Panc1 (cell line): Measurements from ENCODE around the gene EAF1. TPM values are rescaled to one million over a fixed set of nuclear protein-coding genes. Genes with fewer than 3 reads are reported as not detected.

Experiments used
- ATAC-seq: fragments of 200-7000 bp; cut with Tn5 transposase; 2 replicates; pipeline ENCODE4 v1.9.1; 2020; ENCODE audit warnings: mild to moderate bottlenecking, moderate library complexity
- BruUV-seq: library from RNA; stranded (reverse); fragments of 400-500 nt; replicated peaks from 2 replicates; lab custom pipeline; 2021; lab: Mats Ljungman, UMichigan
- CTCF ChIA-PET: fragments of 300-600 bp; sonication (Branson Sonifier 250); formaldehyde crosslinking; loops from one replicate; lab custom pipeline; 2022; ENCODE audit warnings: antibody characterized with exemption; lab: Charles Lee
- POLR2A ChIA-PET: fragments of 300-600 bp; sonication (Branson Sonifier 250); formaldehyde crosslinking; loops from one replicate; lab custom pipeline; 2022; ENCODE audit warnings: antibody characterized with exemption; lab: Charles Lee
- DNase-seq: peaks from one replicate; pipeline ENCODE4 v3.0.0-alpha.2; 2010; ENCODE audit warnings: low read depth, low spot score
- H3K27ac ChIP-seq: 2 replicates; pipeline ENCODE4 v1.5.1; 2011; ENCODE audit warnings: mild to moderate bottlenecking, low read length, inconsistent platforms
- H3K27me3 ChIP-seq: fragments of 200-500 bp; sonication (Bioruptor generic); 2 replicates; pipeline ENCODE4 v1.6.0; 2014; ENCODE audit warnings: low read length, inconsistent platforms; ENCODE audit not compliant: control insufficient read depth, insufficient read depth
- H3K36me3 ChIP-seq: fragments of 200-500 bp; sonication (Bioruptor generic); 2 replicates; pipeline ENCODE4 v1.5.1; 2014; ENCODE audit warnings: inconsistent platforms, mild to moderate bottlenecking, low read length, moderate library complexity; ENCODE audit not compliant: control insufficient read depth, insufficient read depth
- H3K4me1 ChIP-seq: 2 replicates; pipeline ENCODE4 v1.5.1; 2011; ENCODE audit warnings: inconsistent platforms, mild to moderate bottlenecking, low read length, moderate library complexity; ENCODE audit not compliant: control insufficient read depth, insufficient read depth
- H3K4me3 ChIP-seq, 2 experiments: 2 replicates each; pipeline ENCODE4 v1.5.1; 2011 to 2012; ENCODE audit warnings: low read depth in 2 of 2, low read length in 2 of 2, mild to moderate bottlenecking in 2 of 2, inconsistent platforms in 1 of 2, moderate library complexity in 1 of 2
- H3K9me3 ChIP-seq: fragments of 200-500 bp; sonication (Bioruptor generic); 2 replicates; pipeline ENCODE4 v1.5.1; 2014; ENCODE audit warnings: low read depth, mild to moderate bottlenecking, inconsistent platforms, low read length, moderate library complexity; ENCODE audit not compliant: control insufficient read depth, insufficient read depth
- CTCF ChIP-seq: fragments of 450-650 bp; IDR thresholded peaks from 2 replicates; pipeline ENCODE4 v1.5.1; 2017; ENCODE audit warnings: mild to moderate bottlenecking
- POLR2AphosphoS5 ChIP-seq: IDR thresholded peaks from 2 replicates; pipeline ENCODE4 v1.6.1; 2012; ENCODE audit warnings: mild to moderate bottlenecking, low read depth, low read length, moderate library complexity
- REST ChIP-seq, 2 experiments: IDR thresholded peaks; 2 replicates each; pipeline ENCODE4 v1.6.1; 2011 to 2012; ENCODE audit warnings: low read depth in 2 of 2, control low read depth in 1 of 2, low read length in 1 of 2, mild to moderate bottlenecking in 1 of 2, moderate library complexity in 1 of 2; ENCODE audit not compliant: insufficient read depth in 1 of 2
- SIN3A ChIP-seq: IDR thresholded peaks from 2 replicates; pipeline ENCODE4 v1.6.1; 2012; ENCODE audit warnings: low read depth, mild to moderate bottlenecking, low read length, moderate library complexity, borderline replicate concordance; ENCODE audit not compliant: insufficient read depth
- TCF7L2 ChIP-seq: IDR thresholded peaks from 2 replicates; pipeline ENCODE4 v1.6.1; 2011; ENCODE audit warnings: mild to moderate bottlenecking, low read depth, low read length, inconsistent platforms
- in situ Hi-C: cut with HindIII; loops from 2 replicates; pipeline ENCODE4 v1.10.0; 2016; ENCODE audit warnings: low sequenced_read_pairs, low pct_unique_long_range_greater_than_20kb
- intact Hi-C: fragments of 100-400 bp; cut with micrococcal nuclease; formaldehyde crosslinking; loops from one replicate; pipeline ENCODE4 v1.10.0; 2022; ENCODE audit not compliant: unreplicated experiment
- total RNA-seq: library from RNA; stranded (reverse); gene quantifications from one replicate; pipeline ENCODE4 v1.2.1, GENCODE V29; 2021; ENCODE audit not compliant: unreplicated experiment

The EAF1 gene
- total RNA-seq, 1 experiment from 2014 or later = 16.1 TPM

GRCh38 chr3:15462451-15462850 is 35.1 kb downstream of the EAF1 start:
- CTCF ChIA-PET = interaction anchor here (0.5 kb wide), 1 partner anchor 75 kb away, joined by 3 read pairs; no protein-coding TSS in a partner anchor
- TF ChIP-seq REST (IDR thresholded peaks at IDR 0.05; ENCODE audit: insufficient read depth in 1 of 2, low read depth in 2 of 2, low read length in 1 of 2) = no peak
- TF ChIP-seq TCF7L2 = no peak
- in situ Hi-C loops = no loop called here
- no peak overlapping the region for H3K27ac ChIP-seq
- H3K36me3 ChIP-seq = no peaks in the 10 kb centered on the region
- H3K4me1 ChIP-seq = no peaks in the 10 kb centered on the region
- intact Hi-C loops = no loop called here
- no peaks in the 10 kb centered on the region for H3K27me3 ChIP-seq
- no TSS peak for BruUV-seq
- ATAC-seq = no peak
- H3K4me3 ChIP-seq = no peak overlapping the region
- no peaks in the 10 kb centered on the region for H3K9me3 ChIP-seq
- no peak for DNase-seq
- POLR2A ChIA-PET = no interaction called here

GRCh38 chr3:15465876-15466585 is 38.6 kb downstream of the EAF1 start:
- TF ChIP-seq TCF7L2 = no peak
- no peak for TF ChIP-seq SIN3A
- no peak for TF ChIP-seq REST (IDR thresholded peaks at IDR 0.05; ENCODE audit: insufficient read depth in 1 of 2, low read depth in 2 of 2, low read length in 1 of 2)
- TF ChIP-seq CTCF = no peak
- no peak for TF ChIP-seq POLR2AphosphoS5
- POLR2A ChIA-PET = no interaction called here
- H3K27me3 ChIP-seq = no peaks in the 10 kb centered on the region
- H3K9me3 ChIP-seq = no peaks in the 10 kb centered on the region
- DNase-seq (no peak), ATAC-seq (no peak)
- CTCF ChIA-PET = no interaction called here
- H3K27ac ChIP-seq = no peak overlapping the region
- intact Hi-C loops = no loop called here
- in situ Hi-C loops = no loop called here
- no peaks in the 10 kb centered on the region for H3K36me3 ChIP-seq
- no TSS peak for BruUV-seq
- no peaks in the 10 kb centered on the region for H3K4me1 ChIP-seq
- no peak overlapping the region for H3K4me3 ChIP-seq
